Suprapubic skin (tissue), 3 donors: ENCODE measurements around the gene NCAPG2.

Experiments used
- CTCF ChIP-seq, 2 donors: fragments of 200-600 bp in 1 of 2; fragments of 450-650 bp in 1 of 2; sonication (generic) in 1 of 2; IDR thresholded peaks; one replicate each; pipeline ENCODE4 v1.5.1; 2016 to 2019; ENCODE audit warnings: antibody characterized with exemption in 2 of 2, mild to moderate bottlenecking in 1 of 2, moderate library complexity in 1 of 2
- POLR2A ChIP-seq, 2 donors: fragments of 450-650 bp; IDR thresholded peaks; one replicate each; pipeline ENCODE4 v1.6.1; 2017; ENCODE audit warnings: antibody characterized with exemption in 2 of 2, mild to moderate bottlenecking in 2 of 2, moderate library complexity in 2 of 2

GRCh38 chr7:158694650-158695049, 10.0 kb downstream of the NCAPG2 start:
- TF ChIP-seq POLR2A (IDR thresholded peaks at IDR 0.05): no peak
- TF ChIP-seq CTCF (IDR thresholded peaks at IDR 0.05): no peak
